ENCODE results near the gene ZNF561. TPM values are rescaled to one million over a fixed set of nuclear protein-coding genes. Genes with fewer than 3 reads are reported as not detected.
"Not testable (repeated sequence)": the region's sequence is repeated elsewhere in the genome, so short reads cannot be mapped to it uniquely, and the experiment has no call there.

Gene ZNF561
- total RNA-seq: 10 to 100 TPM; 31.3 to 52.1 (median 40.8) TPM

DNA sequence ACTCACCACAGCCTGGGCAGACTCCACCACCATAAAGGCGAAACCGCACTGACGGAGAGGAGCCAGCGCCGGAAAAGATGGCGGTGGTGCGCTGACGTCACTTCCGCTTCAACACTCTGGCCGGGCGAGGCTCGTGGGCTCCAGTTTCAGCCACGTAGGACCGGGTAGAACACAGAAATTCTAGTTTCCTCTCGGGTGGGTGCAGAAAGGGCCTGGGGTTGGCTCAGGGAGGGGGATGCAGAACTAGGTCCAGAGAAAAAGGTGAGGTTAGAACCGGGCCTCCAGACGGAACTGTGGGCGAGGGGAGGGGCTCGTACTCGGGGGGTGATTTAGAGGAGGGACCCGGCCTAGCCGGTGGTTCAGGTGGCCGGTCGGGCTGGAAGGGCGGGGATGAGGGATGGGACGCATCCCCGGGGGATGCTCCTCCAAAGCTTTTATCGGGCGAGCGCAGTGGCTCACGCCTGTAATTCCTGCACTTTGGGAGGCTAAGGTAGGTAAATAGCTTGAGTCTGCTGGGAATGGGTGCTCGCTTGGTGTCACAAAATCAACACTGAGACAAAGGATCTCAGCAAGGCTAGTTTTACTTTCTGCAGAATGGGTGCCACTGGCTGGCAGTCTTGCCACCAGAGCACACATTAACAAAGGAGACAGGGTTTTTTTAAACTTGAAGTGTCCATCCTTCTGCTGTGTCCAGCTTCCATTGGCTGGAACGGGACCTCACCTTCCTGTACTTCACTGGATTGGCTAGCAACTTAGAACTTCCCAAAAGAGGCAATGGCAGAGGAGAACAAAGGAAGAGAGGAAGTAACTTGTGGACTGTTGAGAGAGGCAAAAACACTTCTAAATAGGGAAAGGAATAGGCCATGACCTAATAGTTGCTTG is at the start of gene ZNF561:
TSS of gene ZNF561 (minus strand) at position 77 of the 882 bp plus-strand sequence. CDS start 1,776 bp downstream, outside the sequence.
- Histone ChIP-seq H3K27me3 (no peaks in the 10 kb centered on the region), H3K4me3 (peak within 1 kb of the TSS; percentile 68 to 91 (median 74)), H3K4me1 (peaks cover 7 to 46% (median 27%) of the 10 kb centered on the region in 3 donors), H3K36me3 (peaks cover 7 to 33% (median 18%) of the 10 kb centered on the region in 3 donors), H3K27ac (peak within 1 kb of the TSS; percentile 87 to 96 (median 94)), H3K9me3 (peaks cover 0 to 2% (median 0%) of the 10 kb centered on the region in 3 donors)
- WGBS, 2 donors: 0 to 1% methylated on average over 30 to 32 of the region's 33 CpGs
- intact Hi-C loops (cut with DNase I): no loop called here
- TF ChIP-seq, protein P1, sequence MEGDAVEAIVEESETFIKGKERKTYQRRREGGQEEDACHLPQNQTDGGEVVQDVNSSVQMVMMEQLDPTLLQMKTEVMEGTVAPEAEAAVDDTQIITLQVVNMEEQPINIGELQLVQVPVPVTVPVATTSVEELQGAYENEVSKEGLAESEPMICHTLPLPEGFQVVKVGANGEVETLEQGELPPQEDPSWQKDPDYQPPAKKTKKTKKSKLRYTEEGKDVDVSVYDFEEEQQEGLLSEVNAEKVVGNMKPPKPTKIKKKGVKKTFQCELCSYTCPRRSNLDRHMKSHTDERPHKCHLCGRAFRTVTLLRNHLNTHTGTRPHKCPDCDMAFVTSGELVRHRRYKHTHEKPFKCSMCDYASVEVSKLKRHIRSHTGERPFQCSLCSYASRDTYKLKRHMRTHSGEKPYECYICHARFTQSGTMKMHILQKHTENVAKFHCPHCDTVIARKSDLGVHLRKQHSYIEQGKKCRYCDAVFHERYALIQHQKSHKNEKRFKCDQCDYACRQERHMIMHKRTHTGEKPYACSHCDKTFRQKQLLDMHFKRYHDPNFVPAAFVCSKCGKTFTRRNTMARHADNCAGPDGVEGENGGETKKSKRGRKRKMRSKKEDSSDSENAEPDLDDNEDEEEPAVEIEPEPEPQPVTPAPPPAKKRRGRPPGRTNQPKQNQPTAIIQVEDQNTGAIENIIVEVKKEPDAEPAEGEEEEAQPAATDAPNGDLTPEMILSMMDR (IDR thresholded peaks at IDR 0.05): peak in 1 of 6 experiments; percentile 6
- peak in 1 of 4 donors; percentile 44 for TF ChIP-seq POLR2A (IDR thresholded peaks at IDR 0.05)
- DNase-seq: peak; percentile 55

DNA sequence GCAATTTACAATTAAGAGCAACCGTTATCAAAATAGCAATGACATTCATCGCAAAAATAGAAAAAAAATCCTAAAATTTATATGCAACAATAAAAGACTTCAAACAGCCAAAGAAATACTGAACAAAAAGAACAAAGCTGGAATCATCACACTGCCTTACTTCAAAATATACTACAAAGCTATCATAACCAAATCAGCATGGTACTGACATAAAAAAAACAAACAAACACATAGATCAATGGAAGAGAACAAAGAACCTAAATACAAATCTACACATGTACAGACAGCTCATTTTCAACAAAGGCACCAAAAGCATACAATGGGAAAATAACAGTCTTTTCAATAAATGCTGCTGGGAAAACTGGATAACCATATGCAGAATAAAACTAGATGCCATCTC is 47.5 kb upstream of the ZNF561 start:
- Histone ChIP-seq H3K4me1 (no peaks in the 10 kb centered on the region), H3K36me3 (peaks cover 0 to 85% (median 0%) of the 10 kb centered on the region in 3 donors), H3K9me3 (peaks cover 0 to 92% (median 35%) of the 10 kb centered on the region in 3 donors), H3K27ac (no peak overlapping the region), H3K4me3 (no peak overlapping the region), H3K27me3 (no peaks in the 10 kb centered on the region)
- 90 to 93% methylated on average over 2 of the region's 2 CpGs for WGBS, 2 donors
- TF ChIP-seq, protein P1 (IDR thresholded peaks at IDR 0.05): no peak
- no peak for TF ChIP-seq POLR2A (IDR thresholded peaks at IDR 0.05)
- no peak for DNase-seq
- intact Hi-C loops (cut with DNase I): no loop called here

DNA sequence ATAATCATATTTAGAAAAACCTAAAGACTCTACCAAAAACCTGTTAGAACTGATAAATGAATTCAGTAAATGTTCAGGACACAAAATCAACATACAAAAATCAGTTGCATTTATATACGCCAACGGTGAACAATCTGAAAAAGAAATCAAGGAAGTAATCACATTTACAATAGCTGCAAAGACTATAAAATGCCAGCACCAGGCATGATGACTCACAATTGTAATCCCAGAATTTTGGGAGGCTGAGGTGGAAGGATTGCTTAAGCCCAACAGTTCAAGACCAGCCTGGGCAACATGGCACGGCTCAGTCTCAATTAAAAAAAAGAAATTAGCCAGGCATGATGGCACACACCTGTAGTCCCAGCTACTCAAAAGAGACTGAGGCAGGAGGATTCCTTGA is 46.9 kb upstream of the ZNF561 start:
- 68 to 71% methylated on average over 3 of the region's 3 CpGs for WGBS, 2 donors
- H3K9me3 ChIP-seq: peaks cover 0 to 91% (median 28%) of the 10 kb centered on the region in 3 donors

DNA sequence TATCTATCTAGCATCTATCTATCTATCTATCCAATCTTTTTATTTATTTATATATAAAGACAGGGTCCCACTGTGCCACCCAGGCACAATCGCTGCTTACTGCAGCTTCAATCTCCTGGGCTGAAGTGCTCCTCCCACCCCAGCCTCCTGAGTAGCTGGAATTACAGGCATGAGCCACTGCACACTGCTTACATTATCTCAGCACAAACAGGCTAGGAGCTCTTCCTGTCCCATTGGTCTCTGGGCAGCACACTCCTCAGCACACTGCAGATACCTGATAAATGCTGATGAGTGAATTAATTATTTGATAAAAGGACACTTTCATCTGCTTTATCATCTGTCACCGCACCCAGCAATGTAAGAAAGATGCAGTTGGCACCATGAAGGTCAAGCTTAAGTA is 37.7 kb upstream of the ZNF561 start:
- whole genome bisulfite sequencing, 2 donors: 80 to 100% methylated on average over 2 of the region's 2 CpGs
- Histone ChIP-seq H3K27ac (no peak overlapping the region), H3K4me3 (no peak overlapping the region), H3K27me3 (no peaks in the 10 kb centered on the region), H3K9me3 (peaks cover 0 to 62% (median 16%) of the 10 kb centered on the region in 3 donors), H3K36me3 (peaks cover 26 to 99% (median 32%) of the 10 kb centered on the region in 3 donors), H3K4me1 (no peaks in the 10 kb centered on the region)
- TF ChIP-seq POLR2A (IDR thresholded peaks at IDR 0.05): no peak
- TF ChIP-seq, protein P1 (IDR thresholded peaks at IDR 0.05): no peak
- no peak for DNase-seq
- intact Hi-C loops (cut with DNase I): no loop called here

More for the DNA sequence above, 46.9 kb upstream of the ZNF561 start:
- no peak overlapping the region for H3K27ac ChIP-seq
- TF ChIP-seq POLR2A (IDR thresholded peaks at IDR 0.05): no peak
- TF ChIP-seq, protein P1 (IDR thresholded peaks at IDR 0.05): no peak
- no peaks in the 10 kb centered on the region for H3K4me1 ChIP-seq
- intact Hi-C loops (cut with DNase I): no loop called here
- H3K4me3 ChIP-seq: no peak overlapping the region
- DNase-seq: no peak
- H3K27me3 ChIP-seq: no peaks in the 10 kb centered on the region
- H3K36me3 ChIP-seq: peaks cover 0 to 84% (median 0%) of the 10 kb centered on the region in 3 donors

DNA sequence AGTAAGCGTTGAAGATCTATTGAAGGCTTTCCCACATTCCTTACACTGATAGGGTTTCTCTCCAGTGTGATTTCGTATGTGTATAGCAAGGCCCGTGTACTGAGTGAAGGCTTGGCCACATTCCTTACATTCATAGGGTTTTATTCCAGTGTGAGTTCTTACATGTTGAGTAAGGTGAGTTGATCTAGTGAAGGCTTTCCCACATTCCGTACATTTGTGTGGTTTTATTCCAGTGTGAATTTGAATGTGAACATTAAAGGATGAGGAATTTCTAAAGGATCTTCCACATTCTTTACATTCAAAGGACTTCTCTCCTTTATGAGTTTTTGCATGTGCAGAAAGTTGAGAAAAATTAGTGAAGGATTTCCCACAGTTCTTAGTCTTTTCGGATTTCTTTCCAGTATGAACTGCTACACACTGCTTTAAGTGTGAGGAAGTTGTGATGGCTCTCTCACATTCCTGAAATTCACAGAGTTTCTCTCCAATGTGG is 32.1 kb upstream of the ZNF561 start:
- WGBS, 2 donors: 91 to 100% methylated on average over 5 of the region's 5 CpGs
- H3K9me3 ChIP-seq: peaks cover 0 to 91% (median 38%) of the 10 kb centered on the region in 3 donors
- H3K4me1 ChIP-seq; H3K27ac ChIP-seq; intact Hi-C loops (cut with DNase I); DNase-seq; H3K27me3 ChIP-seq: not testable (repeated sequence)
- peak overlapping the region in 1 of 4 donors; percentile 16 for H3K4me3 ChIP-seq
- H3K36me3 ChIP-seq: peaks cover 40 to 100% (median 47%) of the 10 kb centered on the region in 3 donors

DNA sequence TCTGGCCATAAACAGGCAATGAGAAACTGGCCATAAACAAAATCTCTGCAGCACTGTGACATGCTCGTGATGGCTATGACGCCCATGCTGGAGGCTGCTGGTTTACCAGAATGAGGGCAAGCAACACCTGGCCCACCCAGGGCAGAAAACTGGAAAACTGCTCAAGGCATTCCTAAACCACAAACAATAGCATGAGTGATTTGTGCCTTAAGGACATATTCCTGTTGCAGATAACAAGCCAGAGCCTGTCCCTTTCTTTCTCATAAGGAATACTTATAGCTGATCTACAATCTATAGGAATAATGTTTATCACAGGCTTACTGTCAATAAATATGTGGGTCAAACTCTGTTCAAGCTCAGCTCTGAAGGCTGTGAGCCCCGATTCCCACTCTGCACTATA is 30.4 kb upstream of the ZNF561 start:
- H3K4me3 ChIP-seq; intact Hi-C loops (cut with DNase I); H3K27ac ChIP-seq; H3K27me3 ChIP-seq; DNase-seq; H3K4me1 ChIP-seq: not testable (repeated sequence)
- WGBS, 2 donors: 82 to 93% methylated on average over 3 of the region's 3 CpGs
- Histone ChIP-seq H3K36me3 (peaks cover 40 to 99% (median 42%) of the 10 kb centered on the region in 3 donors), H3K9me3 (peaks cover 0 to 93% (median 38%) of the 10 kb centered on the region in 3 donors)

All from esophagus squamous epithelium (tissue), 5 donors.